ENCODE data around the gene PIN4. TPM values are rescaled to one million over a fixed set of nuclear protein-coding genes. Genes with fewer than 3 reads are reported as not detected.

Gene PIN4
- polyA plus RNA-seq, 1 of the 3 experiments (the other 2 are of a cell fraction) = 29.8 TPM

DNA sequence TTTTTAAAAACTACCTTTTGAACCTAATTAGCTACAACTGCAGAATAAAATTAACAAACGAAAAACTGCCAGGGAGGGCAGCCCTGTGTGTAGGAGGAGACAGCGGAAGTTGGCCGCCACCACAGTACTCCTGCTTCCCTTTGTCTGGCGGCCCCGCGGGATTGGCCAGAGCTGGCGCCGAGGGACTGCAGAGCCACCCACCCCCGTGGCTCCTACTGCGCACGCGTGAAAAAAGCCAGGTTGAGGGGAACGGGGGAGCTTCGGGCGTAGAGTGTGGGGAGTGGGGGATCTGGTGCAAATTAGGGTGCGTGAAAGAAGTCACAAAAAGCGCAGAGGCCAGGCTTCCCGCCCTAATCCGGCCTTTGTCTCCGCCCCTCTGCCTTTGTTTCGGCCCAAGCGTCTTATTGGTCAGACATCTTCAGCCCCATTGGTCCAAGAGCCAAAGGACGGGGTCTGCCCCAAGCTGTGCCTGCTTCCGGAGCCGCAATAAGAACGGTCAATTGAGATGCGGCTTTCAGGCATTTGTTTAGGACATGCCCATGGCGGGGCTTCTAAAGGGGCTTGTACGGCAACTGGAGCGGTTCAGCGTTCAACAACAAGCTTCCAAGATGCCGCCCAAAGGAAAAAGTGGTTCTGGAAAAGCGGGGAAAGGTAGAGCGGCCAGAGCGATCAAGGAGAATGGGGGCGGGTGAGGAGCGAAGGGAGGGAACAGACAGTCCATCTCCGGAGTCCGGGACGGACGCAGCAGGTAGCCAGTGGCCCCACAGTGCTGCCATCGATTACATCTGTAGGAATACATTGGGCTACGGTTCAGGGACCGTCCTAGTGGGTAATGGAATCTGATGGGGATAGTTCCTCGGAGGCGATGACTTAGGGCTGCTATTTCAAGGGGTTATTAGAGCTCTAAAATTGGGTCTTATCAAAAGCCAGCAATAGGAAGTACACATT is at the start of gene PIN4 (continued):
- TF ChIP-seq, protein P1, sequence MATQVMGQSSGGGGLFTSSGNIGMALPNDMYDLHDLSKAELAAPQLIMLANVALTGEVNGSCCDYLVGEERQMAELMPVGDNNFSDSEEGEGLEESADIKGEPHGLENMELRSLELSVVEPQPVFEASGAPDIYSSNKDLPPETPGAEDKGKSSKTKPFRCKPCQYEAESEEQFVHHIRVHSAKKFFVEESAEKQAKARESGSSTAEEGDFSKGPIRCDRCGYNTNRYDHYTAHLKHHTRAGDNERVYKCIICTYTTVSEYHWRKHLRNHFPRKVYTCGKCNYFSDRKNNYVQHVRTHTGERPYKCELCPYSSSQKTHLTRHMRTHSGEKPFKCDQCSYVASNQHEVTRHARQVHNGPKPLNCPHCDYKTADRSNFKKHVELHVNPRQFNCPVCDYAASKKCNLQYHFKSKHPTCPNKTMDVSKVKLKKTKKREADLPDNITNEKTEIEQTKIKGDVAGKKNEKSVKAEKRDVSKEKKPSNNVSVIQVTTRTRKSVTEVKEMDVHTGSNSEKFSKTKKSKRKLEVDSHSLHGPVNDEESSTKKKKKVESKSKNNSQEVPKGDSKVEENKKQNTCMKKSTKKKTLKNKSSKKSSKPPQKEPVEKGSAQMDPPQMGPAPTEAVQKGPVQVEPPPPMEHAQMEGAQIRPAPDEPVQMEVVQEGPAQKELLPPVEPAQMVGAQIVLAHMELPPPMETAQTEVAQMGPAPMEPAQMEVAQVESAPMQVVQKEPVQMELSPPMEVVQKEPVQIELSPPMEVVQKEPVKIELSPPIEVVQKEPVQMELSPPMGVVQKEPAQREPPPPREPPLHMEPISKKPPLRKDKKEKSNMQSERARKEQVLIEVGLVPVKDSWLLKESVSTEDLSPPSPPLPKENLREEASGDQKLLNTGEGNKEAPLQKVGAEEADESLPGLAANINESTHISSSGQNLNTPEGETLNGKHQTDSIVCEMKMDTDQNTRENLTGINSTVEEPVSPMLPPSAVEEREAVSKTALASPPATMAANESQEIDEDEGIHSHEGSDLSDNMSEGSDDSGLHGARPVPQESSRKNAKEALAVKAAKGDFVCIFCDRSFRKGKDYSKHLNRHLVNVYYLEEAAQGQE (IDR thresholded peaks at IDR 0.05; ENCODE audit: low read depth, low read length) = no peak
- TF ChIP-seq GABPA (IDR thresholded peaks at IDR 0.05; ENCODE audit: low read depth) (peak; percentile 60; the same call in 1 of the 2 replicates), RFX5 (IDR thresholded peaks at IDR 0.05; ENCODE audit: low read length) (no peak), TCF12 (IDR thresholded peaks at IDR 0.05) (no peak), RXRA (IDR thresholded peaks at IDR 0.05; ENCODE audit: borderline replicate concordance, low read depth) (no peak), SMC3 (IDR thresholded peaks at IDR 0.05; ENCODE audit: low read depth, low read length) (no peak)
- TF ChIP-seq, protein P2, sequence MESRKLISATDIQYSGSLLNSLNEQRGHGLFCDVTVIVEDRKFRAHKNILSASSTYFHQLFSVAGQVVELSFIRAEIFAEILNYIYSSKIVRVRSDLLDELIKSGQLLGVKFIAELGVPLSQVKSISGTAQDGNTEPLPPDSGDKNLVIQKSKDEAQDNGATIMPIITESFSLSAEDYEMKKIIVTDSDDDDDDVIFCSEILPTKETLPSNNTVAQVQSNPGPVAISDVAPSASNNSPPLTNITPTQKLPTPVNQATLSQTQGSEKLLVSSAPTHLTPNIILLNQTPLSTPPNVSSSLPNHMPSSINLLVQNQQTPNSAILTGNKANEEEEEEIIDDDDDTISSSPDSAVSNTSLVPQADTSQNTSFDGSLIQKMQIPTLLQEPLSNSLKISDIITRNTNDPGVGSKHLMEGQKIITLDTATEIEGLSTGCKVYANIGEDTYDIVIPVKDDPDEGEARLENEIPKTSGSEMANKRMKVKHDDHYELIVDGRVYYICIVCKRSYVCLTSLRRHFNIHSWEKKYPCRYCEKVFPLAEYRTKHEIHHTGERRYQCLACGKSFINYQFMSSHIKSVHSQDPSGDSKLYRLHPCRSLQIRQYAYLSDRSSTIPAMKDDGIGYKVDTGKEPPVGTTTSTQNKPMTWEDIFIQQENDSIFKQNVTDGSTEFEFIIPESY (IDR thresholded peaks at IDR 0.05; ENCODE audit: borderline replicate concordance, low read depth) = no peak

DNA sequence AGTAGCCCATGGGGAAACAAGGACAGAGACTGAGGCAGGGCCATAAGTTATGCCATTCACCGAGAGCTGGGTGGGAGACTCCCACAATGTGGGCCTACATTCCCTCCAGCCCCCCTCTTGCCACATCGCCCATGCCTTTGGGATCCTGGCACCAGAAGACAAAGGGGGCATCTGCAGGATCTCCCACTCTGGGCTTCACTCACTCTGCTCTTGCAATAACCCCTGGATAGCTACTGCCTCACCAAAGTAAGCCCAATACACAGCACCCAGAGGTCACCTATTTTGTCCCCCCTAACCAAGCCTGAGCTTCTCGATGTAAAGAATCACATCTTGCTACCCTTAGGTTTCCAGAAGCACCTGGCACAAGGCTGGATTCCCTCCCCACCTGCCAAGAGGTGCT is 49.1 kb upstream of the PIN4 start:
- H3K79me2 ChIP-seq (ENCODE audit: insufficient read depth) = no peaks in the 10 kb centered on the region
- H3K9me2 ChIP-seq = no peaks in the 10 kb centered on the region
- H3K27me3 ChIP-seq (ENCODE audit: insufficient read depth) = peaks cover 19% of the 10 kb centered on the region
- POLR2A ChIA-PET = interaction anchor here (0.7 to 2.4 kb wide), 12 partner anchors 8 to 145 kb away, joined by 3 to 22 read pairs (median 6); partner anchors contain the start of genes PIN4 and RPS4X
- CTCF ChIA-PET = interaction anchor here (0.6 to 15.8 kb wide), 7 partner anchors 18 to 134 kb away, joined by 3 to 257 read pairs (median 4); partner anchors contain the start of gene PIN4
- no peaks in the 10 kb centered on the region for H3K36me3 ChIP-seq (replicated peaks in 1 of 2; ENCODE audit: control insufficient read depth in 1 of 2, insufficient read depth in 2 of 2, low read length in 1 of 2)
- DNase-seq = peak; percentile 33
- H3K4me2 ChIP-seq = peak overlapping the region; percentile 76
- H3F3A ChIP-seq (replicated peaks; ENCODE audit: insufficient read depth) = no peaks in the 10 kb centered on the region
- no peaks in the 10 kb centered on the region for H4K20me1 ChIP-seq (ENCODE audit: insufficient read depth)
- no peaks in the 10 kb centered on the region for H3K9me3 ChIP-seq
- H2AFZ ChIP-seq (ENCODE audit: low read depth) = peak overlapping the region; percentile 70
- H3K9ac ChIP-seq = no peak overlapping the region
- H3K4me3 ChIP-seq (ENCODE audit: low read depth in 2 of 2, low read length in 1 of 2) = peak overlapping the region; percentile 48 to 57
- H3K27ac ChIP-seq (ENCODE audit: low read depth in 2 of 2, low read length in 1 of 2) = peak overlapping the region in 1 of 2 experiments; percentile 79; a peak in 2 of 4 replicates
- 68% methylated on average over 3 of the region's 3 CpGs for WGBS (ENCODE audit: low lambda C conversion rate)
- TF ChIP-seq, protein P1 (IDR thresholded peaks at IDR 0.05; ENCODE audit: low read depth, low read length) = no peak
- H3K4me1 ChIP-seq (ENCODE audit: control insufficient read depth in 1 of 2, insufficient read depth in 2 of 2, low read depth in 1 of 2, low read length in 1 of 2) = peaks cover 0 to 38% of the 10 kb centered on the region in 2 experiments; a peak in 2 of 4 replicates
